CD14-positive monocyte (primary cell): ENCODE data around the gene SPON2. TPM values are rescaled to one million over a fixed set of nuclear protein-coding genes. Genes with fewer than 3 reads are reported as not detected.
A peak's percentile ranks its signal among the peaks of the same experiment; 100 is the strongest.

Experiments
- DNase-seq, 3 donors: peaks; one replicate each; pipeline ENCODE4 v3.0.0-alpha.2; 2011 to 2022
- H2AFZ ChIP-seq: 2 replicates; pipeline ENCODE4 v1.6.0; 2012; ENCODE audit warnings: mild to moderate bottlenecking, low read depth, low read length, inconsistent platforms; ENCODE audit not compliant: insufficient read depth, poor library complexity, severe bottlenecking
- H3K27ac ChIP-seq, 2 donors: 1 replicate in 1 of 2; 2 replicates in 1 of 2; pipeline ENCODE4 v1.5.1; 2012 to 2013; ENCODE audit warnings: low read length in 2 of 2, control low read depth in 1 of 2, inconsistent platforms in 1 of 2, low read depth in 1 of 2, mild to moderate bottlenecking in 1 of 2
- H3K27me3 ChIP-seq, 2 donors: one replicate each; pipeline versions ENCODE4 v1.6.0 to v1.6.1; 2011 to 2013; ENCODE audit warnings: low read length in 2 of 2; ENCODE audit not compliant: control insufficient read depth in 2 of 2, insufficient read depth in 2 of 2
- H3K36me3 ChIP-seq, 2 donors: replicated peaks in 1 of 2; 1 replicate in 1 of 2; 2 replicates in 1 of 2; pipeline versions ENCODE4 v1.5.1 to v1.6.1; 2012 to 2013; ENCODE audit warnings: low read length in 2 of 2, control low read depth in 1 of 2, inconsistent platforms in 1 of 2, mild to moderate bottlenecking in 1 of 2; ENCODE audit not compliant: insufficient read depth in 2 of 2, control insufficient read depth in 1 of 2
- H3K4me1 ChIP-seq, 2 donors: 1 replicate in 1 of 2; 2 replicates in 1 of 2; pipeline versions ENCODE4 v1.5.1 to v1.6.1; 2012 to 2013; ENCODE audit warnings: low read length in 2 of 2, control low read depth in 1 of 2, inconsistent platforms in 1 of 2, mild to moderate bottlenecking in 1 of 2, moderate library complexity in 1 of 2; ENCODE audit not compliant: insufficient read depth in 2 of 2, control insufficient read depth in 1 of 2
- H3K4me2 ChIP-seq: replicated peaks from 2 replicates; pipeline ENCODE3; 2012; ENCODE audit warnings: low read length, moderate library complexity, mild to moderate bottlenecking; ENCODE audit not compliant: poor library complexity, severe bottlenecking; ENCODE audit errors: extremely low read depth
- H3K4me3 ChIP-seq, 3 experiments: fragments of 200-600 bp in 1 of 3; sonication (generic) in 1 of 3; replicated peaks in 1 of 3; 1 replicate in 2 of 3; 2 replicates in 1 of 3; pipeline ENCODE4 v1.5.1; 2011 to 2013; ENCODE audit warnings: low read length in 3 of 3, mild to moderate bottlenecking in 3 of 3, control low read depth in 2 of 3, low read depth in 2 of 3, inconsistent platforms in 1 of 3, moderate library complexity in 1 of 3
- H3K79me2 ChIP-seq: 2 replicates; pipeline ENCODE4 v1.6.0; 2012; ENCODE audit warnings: mild to moderate bottlenecking, control low read depth, inconsistent platforms, low read length, moderate library complexity; ENCODE audit not compliant: insufficient read depth
- H3K9ac ChIP-seq: 2 replicates; pipeline ENCODE4 v1.6.0; 2017; ENCODE audit warnings: low read length, mild to moderate bottlenecking; ENCODE audit not compliant: insufficient read depth, poor library complexity, severe bottlenecking
- H3K9me3 ChIP-seq, 2 donors: replicated peaks in 1 of 2; 1 replicate in 1 of 2; 2 replicates in 1 of 2; pipeline versions ENCODE4 v1.5.1 to v1.6.1; 2012 to 2013; ENCODE audit warnings: low read length in 2 of 2, control low read depth in 1 of 2; ENCODE audit not compliant: control insufficient read depth in 1 of 2, insufficient read depth in 1 of 2
- H4K20me1 ChIP-seq: 2 replicates; pipeline ENCODE4 v1.6.0; 2012; ENCODE audit warnings: mild to moderate bottlenecking, low read length, control low read depth, moderate library complexity; ENCODE audit not compliant: insufficient read depth
- H3K27ac Mint-ChIP-seq, 7 donors: one replicate each; pipeline ENCODE4 v1.8.0; 2020; ENCODE audit warnings: mild to moderate bottlenecking in 7 of 7, mixed read lengths in 7 of 7, moderate library complexity in 6 of 7, inconsistent platforms in 2 of 7
- H3K27me3 Mint-ChIP-seq, 3 donors: one replicate each; pipeline ENCODE4 v1.8.0; 2021 to 2022; ENCODE audit warnings: low read depth in 3 of 3, mild to moderate bottlenecking in 3 of 3, mixed read lengths in 3 of 3, moderate library complexity in 3 of 3, inconsistent platforms in 1 of 3
- H3K36me3 Mint-ChIP-seq, 2 donors: one replicate each; pipeline ENCODE4 v1.8.0; 2020; ENCODE audit warnings: mixed read lengths in 2 of 2, inconsistent platforms in 1 of 2, mild to moderate bottlenecking in 1 of 2
- H3K4me1 Mint-ChIP-seq: one replicate; pipeline ENCODE4 v1.8.0; 2020; ENCODE audit warnings: mild to moderate bottlenecking, mixed read lengths
- H3K4me3 Mint-ChIP-seq, 2 donors: one replicate each; pipeline ENCODE4 v1.8.0; 2020; ENCODE audit warnings: mild to moderate bottlenecking in 2 of 2, mixed read lengths in 2 of 2, moderate library complexity in 1 of 2
- H3K9me3 Mint-ChIP-seq, 7 donors: one replicate each; pipeline ENCODE4 v1.8.0; 2020 to 2022; ENCODE audit warnings: mixed read lengths in 7 of 7, mild to moderate bottlenecking in 6 of 7, moderate library complexity in 6 of 7, inconsistent platforms in 2 of 7
- CTCF ChIP-seq: fragments of 200-600 bp; IDR thresholded peaks from one replicate; pipeline ENCODE4 v1.8.0; 2022; ENCODE audit warnings: antibody characterized with exemption, mild to moderate bottlenecking
- WGBS: methylation state at CpG from one replicate; pipeline ENCODE4 v1.1.5; 2013; ENCODE audit warnings: missing lambda C conversion rate; ENCODE audit not compliant: insufficient coverage; 5-methylcytosine and 5-hydroxymethylcytosine counted together
- intact Hi-C, 2 donors: fragments of 100-400 bp; cut with micrococcal nuclease; formaldehyde crosslinking; loops; one replicate each; pipeline versions ENCODE4 v1.15.0 to v1.15.1; 2023
- polyA plus RNA-seq, 3 donors: library from polyadenylated mRNA; depleted of rRNA in 1 of 3; unstranded in 2 of 3; stranded (reverse) in 1 of 3; fragments of 300-500 nt in 2 of 3; fragments of >200 nt in 1 of 3; fragmentation: Illumina TruSeq in 2 of 3; gene quantifications; 1 replicate in 2 of 3; 2 replicates in 1 of 3; pipeline ENCODE4 v1.2.3, GENCODE V29; 2012 to 2021

Gene SPON2
- polyA plus RNA-seq, 3 donors: 0.74 to 1.4 (median 0.90) TPM

GRCh38 chr4:1175635-1176229, 3.3 kb upstream of the SPON2 start:
- DNase-seq: no peak
- Histone ChIP-seq H3K4me1 (peaks cover 17 to 19% of the 10 kb centered on the region in 2 donors), H3K9me3 (peaks cover 3 to 14% of the 10 kb centered on the region in 2 donors), H3K27ac (no peak overlapping the region), H3K27me3 (peaks cover 18 to 37% of the 10 kb centered on the region in 2 donors), H3K9ac (no peak overlapping the region), H3K4me2 (no peak overlapping the region), H3K4me3 (no peak overlapping the region), H2AFZ (no peak overlapping the region), H3K36me3 (no peaks in the 10 kb centered on the region), H3K79me2 (no peaks in the 10 kb centered on the region), H4K20me1 (no peaks in the 10 kb centered on the region)
- H3K27ac Mint-ChIP-seq: peak overlapping the region in 2 of 7 donors; percentile 2 to 73
- TF ChIP-seq CTCF: no peak
- H3K4me3 Mint-ChIP-seq: no peak overlapping the region
- peaks cover 6 to 22% (median 12%) of the 10 kb centered on the region in 7 donors for H3K9me3 Mint-ChIP-seq
- peaks cover 30 to 46% (median 42%) of the 10 kb centered on the region in 3 donors for H3K27me3 Mint-ChIP-seq
- peaks cover 2 to 12% of the 10 kb centered on the region in 2 donors for H3K36me3 Mint-ChIP-seq
- intact Hi-C loops: no loop called here
- H3K4me1 Mint-ChIP-seq: peaks cover 11% of the 10 kb centered on the region
- WGBS: 95% methylated on average over 7 of the region's 7 CpGs

GRCh38 chr4:1174941-1175634, 2.7 kb upstream of the SPON2 start:
- Histone ChIP-seq H3K27ac (no peak overlapping the region), H3K9me3 (peaks cover 3 to 18% of the 10 kb centered on the region in 2 donors), H2AFZ (no peak overlapping the region), H3K4me2 (no peak overlapping the region), H4K20me1 (no peaks in the 10 kb centered on the region), H3K9ac (no peak overlapping the region), H3K4me3 (no peak overlapping the region), H3K36me3 (no peaks in the 10 kb centered on the region), H3K27me3 (peaks cover 23 to 44% of the 10 kb centered on the region in 2 donors), H3K4me1 (peaks cover 18 to 21% of the 10 kb centered on the region in 2 donors), H3K79me2 (no peaks in the 10 kb centered on the region)
- Mint-ChIP-seq H3K9me3 (peaks cover 3 to 21% (median 6%) of the 10 kb centered on the region in 7 donors), H3K27ac (no peak overlapping the region), H3K27me3 (peaks cover 35 to 52% (median 48%) of the 10 kb centered on the region in 3 donors), H3K4me3 (no peak overlapping the region), H3K4me1 (peaks cover 11% of the 10 kb centered on the region), H3K36me3 (peaks cover 2 to 12% of the 10 kb centered on the region in 2 donors)
- DNase-seq: no peak
- no peak for TF ChIP-seq CTCF
- WGBS: 92% methylated on average over 17 of the region's 20 CpGs
- intact Hi-C loops: loop anchor here in 1 of 2 donors (5.0 kb wide), 1 partner anchor 43 kb away; no protein-coding TSS in a partner anchor
